ENCODE measurements around the gene RIN3. TPM values are rescaled to one million over a fixed set of nuclear protein-coding genes. Genes with fewer than 3 reads are reported as not detected.

Gene RIN3
- total RNA-seq, 1 experiment from 2014 or later = 4.8 TPM

DNA sequence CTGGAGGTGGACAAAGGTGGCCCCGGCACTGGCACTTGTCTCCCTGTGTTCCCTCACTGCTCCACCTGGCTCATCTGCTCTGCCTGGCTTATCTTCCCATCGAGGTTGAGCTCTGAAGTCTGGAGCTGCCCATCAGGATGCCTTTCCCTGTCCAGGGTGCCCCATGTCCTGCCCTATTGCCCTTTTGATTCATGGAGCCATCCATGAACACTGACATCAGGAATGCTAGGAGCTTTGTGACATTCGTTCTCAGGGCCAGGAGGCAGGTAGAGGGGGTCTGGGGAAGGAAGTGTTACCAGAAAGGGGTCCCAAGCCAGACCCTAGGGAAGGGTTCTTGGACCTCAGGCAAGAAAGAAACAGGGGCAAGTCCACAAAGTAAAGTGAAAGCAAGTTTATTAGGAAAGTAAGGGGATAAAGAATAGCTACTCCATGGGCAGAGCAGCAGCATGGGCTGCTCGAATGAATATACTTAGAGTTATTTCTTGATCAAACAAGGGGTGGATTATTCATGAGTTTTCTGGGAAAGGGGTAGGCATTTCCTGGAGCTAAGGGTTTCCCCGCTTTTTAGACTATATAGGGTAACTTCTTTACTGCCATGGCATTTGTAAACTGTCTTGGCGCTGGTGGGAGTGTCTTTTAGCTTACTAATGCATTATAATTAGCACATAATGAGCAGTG is 51.6 kb downstream of the RIN3 start:
- POLR2A ChIA-PET (ENCODE audit: unreplicated experiment) = interaction anchor here (0.8 kb wide), 1 partner anchor 124 kb away, joined by 3 read pairs; no protein-coding TSS in a partner anchor
- TF ChIP-seq EZH2 (IDR thresholded peaks at IDR 0.05; ENCODE audit: low read length, unreplicated experiment) (no peak), EZH2phosphoT487 (IDR thresholded peaks at IDR 0.05; ENCODE audit: borderline replicate concordance, low read length) (no peak)
- TF ChIP-seq, protein P1, sequence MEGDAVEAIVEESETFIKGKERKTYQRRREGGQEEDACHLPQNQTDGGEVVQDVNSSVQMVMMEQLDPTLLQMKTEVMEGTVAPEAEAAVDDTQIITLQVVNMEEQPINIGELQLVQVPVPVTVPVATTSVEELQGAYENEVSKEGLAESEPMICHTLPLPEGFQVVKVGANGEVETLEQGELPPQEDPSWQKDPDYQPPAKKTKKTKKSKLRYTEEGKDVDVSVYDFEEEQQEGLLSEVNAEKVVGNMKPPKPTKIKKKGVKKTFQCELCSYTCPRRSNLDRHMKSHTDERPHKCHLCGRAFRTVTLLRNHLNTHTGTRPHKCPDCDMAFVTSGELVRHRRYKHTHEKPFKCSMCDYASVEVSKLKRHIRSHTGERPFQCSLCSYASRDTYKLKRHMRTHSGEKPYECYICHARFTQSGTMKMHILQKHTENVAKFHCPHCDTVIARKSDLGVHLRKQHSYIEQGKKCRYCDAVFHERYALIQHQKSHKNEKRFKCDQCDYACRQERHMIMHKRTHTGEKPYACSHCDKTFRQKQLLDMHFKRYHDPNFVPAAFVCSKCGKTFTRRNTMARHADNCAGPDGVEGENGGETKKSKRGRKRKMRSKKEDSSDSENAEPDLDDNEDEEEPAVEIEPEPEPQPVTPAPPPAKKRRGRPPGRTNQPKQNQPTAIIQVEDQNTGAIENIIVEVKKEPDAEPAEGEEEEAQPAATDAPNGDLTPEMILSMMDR (conservative IDR thresholded peaks at IDR 0.05; ENCODE audit: low read depth, low read length) = no peak
- Histone ChIP-seq H3K4me1 (ENCODE audit: insufficient read depth, low read length) (peaks cover 39% of the 10 kb centered on the region), H2AFZ (ENCODE audit: low read length) (0 out of 2 replicates have a peak overlapping the region, but pooled peaks have one; percentile 20), H3K27me3 (ENCODE audit: low read length) (no peaks in the 10 kb centered on the region), H4K20me1 (ENCODE audit: low read length) (no peaks in the 10 kb centered on the region), H3K9me2 (replicated peaks; ENCODE audit: low read length) (no peaks in the 10 kb centered on the region), H3K4me3 (ENCODE audit: low read length) (no peak overlapping the region), H3K4me2 (ENCODE audit: low read length) (peak overlapping the region; percentile 49), H3K36me3 (ENCODE audit: low read depth, low read length) (peaks cover 8% of the 10 kb centered on the region; the same call in 1 of the 2 replicates), H3K9ac (ENCODE audit: low read length) (no peak overlapping the region), H3K79me2 (ENCODE audit: low read length) (no peaks in the 10 kb centered on the region), H3F3A (ENCODE audit: low read length, unreplicated experiment) (no peaks in the 10 kb centered on the region), H3K27ac (ENCODE audit: low read length) (peak overlapping the region; percentile 66), H3K9me3 (ENCODE audit: low read length) (no peaks in the 10 kb centered on the region)
- intact Hi-C loops (cut with micrococcal nuclease) = no loop called here
- DNase-seq (peak; percentile 60), ATAC-seq (peak; percentile 70)
- BruUV-seq (replicated peaks) = no TSS peak
- CTCF ChIA-PET = no interaction called here

- intact Hi-C loops (cut with micrococcal nuclease) = no loop called here
- peaks cover 8% of the 10 kb centered on the region; the same call in 1 of the 2 replicates for H3K36me3 ChIP-seq (ENCODE audit: low read depth, low read length)
- H3K27me3 ChIP-seq (ENCODE audit: low read length) = no peaks in the 10 kb centered on the region
- no peaks in the 10 kb centered on the region for H4K20me1 ChIP-seq (ENCODE audit: low read length)
- H3K9ac ChIP-seq (ENCODE audit: low read length) = no peak overlapping the region
- H3K4me2 ChIP-seq (ENCODE audit: low read length) = peak overlapping the region; percentile 49
- BruUV-seq (replicated peaks) = no TSS peak
- H3K79me2 ChIP-seq (ENCODE audit: low read length) = no peaks in the 10 kb centered on the region
- peaks cover 39% of the 10 kb centered on the region for H3K4me1 ChIP-seq (ENCODE audit: insufficient read depth, low read length)
- H3K9me2 ChIP-seq (replicated peaks; ENCODE audit: low read length) = no peaks in the 10 kb centered on the region
- H3F3A ChIP-seq (ENCODE audit: low read length, unreplicated experiment) = no peaks in the 10 kb centered on the region
- H3K4me3 ChIP-seq (ENCODE audit: low read length) = no peak overlapping the region
- ChIA-PET POLR2A (ENCODE audit: unreplicated experiment) (interaction anchor here (0.8 kb wide), 1 partner anchor 124 kb away, joined by 3 read pairs; no protein-coding TSS in a partner anchor), CTCF (no interaction called here)
- H2AFZ ChIP-seq (ENCODE audit: low read length) = no peak overlapping the region
- peak; percentile 72 for ATAC-seq
- DNase-seq = peak; percentile 73
- TF ChIP-seq EZH2phosphoT487 (IDR thresholded peaks at IDR 0.05; ENCODE audit: borderline replicate concordance, low read length) (no peak), EZH2 (IDR thresholded peaks at IDR 0.05; ENCODE audit: low read length, unreplicated experiment) (no peak)
- TF ChIP-seq, protein P1 (conservative IDR thresholded peaks at IDR 0.05; ENCODE audit: low read depth, low read length) = no peak
- H3K27ac ChIP-seq (ENCODE audit: low read length) = peak overlapping the region; percentile 66
- H3K9me3 ChIP-seq (ENCODE audit: low read length) = no peaks in the 10 kb centered on the region
Observed at GRCh38 chr14:92565718-92566115, 52.1 kb downstream of the RIN3 start.

GRCh38 chr14:92567173-92567725 is 53.7 kb downstream of the RIN3 start:
- TF ChIP-seq, protein P1 (conservative IDR thresholded peaks at IDR 0.05; ENCODE audit: low read depth, low read length) = no peak
- TF ChIP-seq EZH2phosphoT487 (IDR thresholded peaks at IDR 0.05; ENCODE audit: borderline replicate concordance, low read length) = no peak
- TF ChIP-seq EZH2 (IDR thresholded peaks at IDR 0.05; ENCODE audit: low read length, unreplicated experiment) = no peak
- H2AFZ ChIP-seq (ENCODE audit: low read length) = no peak overlapping the region
- no TSS peak for BruUV-seq (replicated peaks)
- H3K36me3 ChIP-seq (ENCODE audit: low read depth, low read length) = peaks cover 8% of the 10 kb centered on the region; the same call in 1 of the 2 replicates
- DNase-seq (no peak), ATAC-seq (no peak)
- intact Hi-C loops (cut with micrococcal nuclease) = no loop called here
- H3K79me2 ChIP-seq (ENCODE audit: low read length) = no peaks in the 10 kb centered on the region
- no peaks in the 10 kb centered on the region for H3K9me2 ChIP-seq (replicated peaks; ENCODE audit: low read length)
- H3K4me2 ChIP-seq (ENCODE audit: low read length) = no peak overlapping the region
- POLR2A ChIA-PET (ENCODE audit: unreplicated experiment) = interaction anchor here (0.6 kb wide), 1 partner anchor 604 kb away, joined by 4 read pairs; no protein-coding TSS in a partner anchor
- no peak overlapping the region for H3K27ac ChIP-seq (ENCODE audit: low read length)
- H3K4me1 ChIP-seq (ENCODE audit: insufficient read depth, low read length) = peaks cover 39% of the 10 kb centered on the region
- H4K20me1 ChIP-seq (ENCODE audit: low read length) = no peaks in the 10 kb centered on the region
- H3K4me3 ChIP-seq (ENCODE audit: low read length) = no peak overlapping the region
- H3F3A ChIP-seq (ENCODE audit: low read length, unreplicated experiment) = no peaks in the 10 kb centered on the region
- no peaks in the 10 kb centered on the region for H3K27me3 ChIP-seq (ENCODE audit: low read length)
- no peaks in the 10 kb centered on the region for H3K9me3 ChIP-seq (ENCODE audit: low read length)
- CTCF ChIA-PET = no interaction called here
- no peak overlapping the region for H3K9ac ChIP-seq (ENCODE audit: low read length)

Data from PC-3 (cell line).